ENCODE data around the gene APRT.
"Not testable (repeated sequence)": the region's sequence is repeated elsewhere in the genome, so short reads cannot be mapped to it uniquely, and the experiment has no call there.

Gene APRT

GRCh38 chr16:88842308-88842756 is 30.6 kb upstream of the APRT start:
- DNase-seq (ENCODE audit: low read depth in 2 of 2), result no peak

GRCh38 chr16:88841521-88842307 is 30.0 kb upstream of the APRT start:
- no peak for DNase-seq (ENCODE audit: low read depth in 2 of 2)

GRCh38 chr16:88840600-88841215 is 29.0 kb upstream of the APRT start:
- no peak for DNase-seq (ENCODE audit: low read depth in 2 of 2)

DNA sequence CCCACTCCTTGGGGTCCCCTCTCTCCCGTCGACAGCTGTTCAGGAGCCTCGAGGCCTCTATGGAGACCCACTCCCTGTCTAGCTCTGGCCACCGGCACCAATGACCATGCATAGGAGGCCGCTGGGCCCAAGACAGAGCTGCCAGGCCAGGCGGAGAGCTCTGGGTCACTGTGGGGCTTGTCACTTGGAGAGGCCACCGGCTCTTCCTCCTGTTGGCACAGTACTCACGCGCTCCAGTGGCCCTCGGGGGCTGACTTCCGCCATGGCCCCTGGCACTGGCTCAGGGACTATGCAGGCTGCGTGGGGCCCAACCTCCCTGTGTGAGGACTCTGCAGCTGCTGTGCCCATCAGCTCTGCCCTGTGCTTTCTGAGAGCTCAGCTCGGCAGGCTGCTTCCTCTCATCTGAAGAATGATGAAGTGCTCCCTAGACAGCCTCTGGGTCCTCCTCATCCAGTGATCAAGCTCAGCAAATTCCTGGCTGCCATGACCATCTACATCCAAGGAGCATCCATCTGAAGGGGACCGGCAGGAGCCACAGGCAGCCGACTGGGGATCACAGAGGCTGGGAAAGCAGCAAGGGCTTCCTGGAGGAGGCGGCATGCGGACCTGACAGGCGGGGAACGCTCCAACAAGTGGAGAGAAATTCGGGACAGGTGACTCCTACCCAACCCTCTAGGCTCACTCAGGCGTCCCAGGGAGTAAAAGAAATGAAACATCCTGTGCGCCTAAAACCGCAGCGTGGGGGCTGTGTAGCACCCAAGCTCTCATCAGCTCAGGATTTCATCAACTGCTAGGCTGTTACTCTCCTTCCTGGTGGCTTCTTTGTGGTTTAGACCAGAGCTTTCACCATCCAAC is 28.2 kb upstream of the APRT start:
- no peak for DNase-seq (ENCODE audit: low read depth in 2 of 2)

- DNase-seq (ENCODE audit: low read depth in 2 of 2), result no peak
Observed at GRCh38 chr16:88839026-88839529, 27.4 kb upstream of the APRT start.

GRCh38 chr16:88838566-88838965 is 26.8 kb upstream of the APRT start:
- DNase-seq (ENCODE audit: low read depth in 2 of 2), result no peak

DNA sequence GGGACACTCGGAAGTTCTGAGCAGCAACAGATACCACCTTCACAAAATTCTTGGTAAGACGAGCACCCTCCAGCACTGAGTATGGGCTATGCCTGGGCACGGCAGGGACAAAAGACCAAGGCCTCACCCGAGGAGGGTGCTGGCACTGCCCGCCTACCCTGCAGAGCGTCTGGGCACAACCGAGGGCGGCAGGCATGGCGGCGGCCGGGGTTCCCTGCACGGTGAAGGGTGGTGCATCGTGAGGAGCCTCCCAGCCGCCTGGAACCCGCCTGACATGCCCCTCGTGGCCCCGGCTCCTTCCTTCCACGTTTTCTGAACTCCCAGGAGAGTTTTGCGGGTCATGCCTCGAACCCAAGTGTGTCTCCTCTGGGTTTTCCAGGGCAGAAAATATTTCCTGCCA is 26.1 kb upstream of the APRT start:
- no peak for DNase-seq (ENCODE audit: low read depth in 2 of 2)

- DNase-seq (ENCODE audit: low read depth in 2 of 2), result no peak
Observed at GRCh38 chr16:88836791-88837190, 25.1 kb upstream of the APRT start.

DNA sequence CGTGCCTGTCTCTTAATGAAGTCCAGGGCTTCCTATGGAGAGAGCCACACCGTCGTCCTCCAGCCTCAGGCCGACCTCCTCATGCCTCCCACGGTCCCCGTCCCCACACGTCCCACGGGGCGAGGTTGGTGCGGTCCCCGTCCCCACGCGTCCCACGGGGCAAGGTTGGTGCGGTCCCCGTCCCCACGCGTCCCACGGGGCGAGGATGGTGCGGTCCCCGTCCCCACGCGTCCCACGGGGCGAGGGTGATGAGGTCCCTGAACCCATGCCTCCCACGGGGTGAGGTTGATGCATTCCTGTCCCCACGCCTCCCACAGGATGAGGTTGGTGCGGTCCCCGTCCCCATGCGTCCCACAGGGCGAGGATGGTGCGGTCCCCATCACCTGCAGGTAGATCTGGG is 24.1 kb upstream of the APRT start:
- DNase-seq (ENCODE audit: low read depth in 2 of 2), result no peak

- DNase-seq (ENCODE audit: low read depth in 2 of 2), result no peak
Observed at GRCh38 chr16:88835383-88835782, 23.7 kb upstream of the APRT start.

DNA sequence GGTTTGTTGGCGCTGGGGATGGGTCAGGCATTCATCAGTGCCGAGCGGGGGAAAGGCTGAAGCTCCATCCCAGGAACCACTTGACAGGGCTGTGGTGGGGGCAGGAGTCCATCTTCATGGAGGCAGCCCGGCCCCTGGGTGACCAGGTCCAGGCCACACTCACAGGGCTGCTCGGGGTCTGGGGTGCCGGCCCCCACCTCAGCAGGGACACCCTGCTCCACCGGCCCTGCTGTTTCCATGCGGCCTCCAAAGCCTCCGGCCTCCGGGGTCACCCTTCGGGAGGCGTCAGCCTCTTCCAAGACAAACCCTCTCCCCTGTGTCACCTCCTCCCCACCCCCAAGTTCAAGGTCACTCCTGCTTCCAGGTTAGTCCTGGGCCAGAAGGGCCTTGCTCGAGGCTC is 22.9 kb upstream of the APRT start:
- no peak for DNase-seq (ENCODE audit: low read depth in 2 of 2)

DNA sequence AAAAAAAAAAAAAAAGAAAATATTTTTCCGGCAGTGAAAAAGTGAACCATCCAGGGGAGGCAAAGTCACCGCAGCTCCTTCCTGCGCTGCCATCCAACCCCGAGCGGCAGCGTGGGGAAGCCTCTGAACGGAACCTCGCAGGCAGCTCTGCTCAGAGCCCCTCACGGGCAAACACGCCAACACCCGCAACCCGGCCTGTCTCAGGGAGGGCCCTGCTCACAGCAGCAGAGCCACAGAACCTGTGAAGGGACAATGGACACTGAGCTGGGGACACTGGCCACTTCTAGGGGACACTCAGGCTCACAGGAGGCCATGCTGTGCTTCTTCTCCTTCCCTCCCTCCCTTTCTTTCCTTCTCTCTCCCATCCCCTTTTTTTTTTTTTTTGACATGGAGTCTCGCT is 21.4 kb upstream of the APRT start:
- no peak for DNase-seq (ENCODE audit: low read depth in 2 of 2)

- DNase-seq (ENCODE audit: low read depth in 2 of 2), result no peak
Observed at GRCh38 chr16:88831838-88832237, 20.1 kb upstream of the APRT start.

- no peak for DNase-seq (ENCODE audit: low read depth in 2 of 2)
Observed at GRCh38 chr16:88830783-88831182, 19.1 kb upstream of the APRT start.

DNA sequence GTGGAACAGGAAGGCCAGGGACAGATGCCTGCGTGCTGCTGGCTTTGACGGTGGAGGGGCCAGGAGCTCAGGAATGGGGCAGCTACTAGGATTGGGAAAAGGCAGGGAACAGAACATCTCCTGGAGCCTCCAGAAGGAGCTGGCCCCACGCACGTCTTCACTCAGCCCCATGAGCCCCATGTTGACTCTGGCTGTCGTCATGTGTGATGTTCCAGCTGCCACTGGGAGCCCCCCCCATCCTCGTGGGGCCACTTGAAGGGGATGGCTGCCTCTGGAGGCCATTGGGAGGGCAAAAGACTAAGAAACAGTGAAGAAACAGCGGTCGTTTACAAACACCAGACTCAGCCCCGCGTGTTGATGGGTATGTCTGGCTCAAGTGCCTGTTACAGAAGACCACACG is 18.5 kb upstream of the APRT start:
- no peak for DNase-seq (ENCODE audit: low read depth in 2 of 2)

DNA sequence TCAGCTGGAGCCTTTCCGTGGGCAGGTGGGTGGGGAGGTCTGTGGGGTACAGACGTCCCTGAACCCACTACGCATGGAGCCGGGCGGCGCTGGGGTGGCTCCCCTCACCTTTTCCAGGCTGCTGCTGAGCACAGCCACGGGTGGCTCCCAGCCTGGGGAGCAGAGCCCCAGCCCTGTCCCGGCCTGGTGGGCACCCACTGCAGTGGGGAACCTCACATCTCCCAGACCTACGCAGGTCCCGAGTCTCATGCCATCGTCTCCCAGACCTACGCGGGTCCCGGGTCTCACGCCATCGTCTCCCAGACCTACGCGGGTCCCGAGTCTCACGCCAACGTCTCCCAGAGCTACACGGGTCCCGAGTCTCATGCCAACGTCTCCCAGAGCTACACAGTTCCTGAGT is 17.0 kb upstream of the APRT start:
- DNase-seq (ENCODE audit: low read depth in 2 of 2), result no peak

DNA sequence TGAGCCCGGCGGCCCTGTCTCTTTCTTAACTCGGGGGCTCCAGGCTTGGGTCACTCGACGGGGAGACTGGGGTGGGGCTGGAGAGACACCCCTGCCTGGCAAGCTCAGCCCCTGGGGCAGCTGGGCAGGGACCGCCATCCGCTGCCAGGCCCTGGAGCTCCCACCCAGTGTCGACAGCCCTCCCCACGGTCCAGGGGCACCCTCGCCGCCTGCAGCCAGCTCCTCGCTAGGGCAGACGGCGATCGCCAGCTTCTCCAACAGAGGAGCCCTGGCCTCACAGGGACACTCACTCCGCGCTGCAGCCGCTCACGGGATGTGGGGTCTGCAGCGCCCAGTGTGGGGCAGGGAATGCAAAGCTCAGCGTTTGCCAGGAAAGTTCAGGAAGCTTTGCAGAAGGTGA is 16.0 kb upstream of the APRT start:
- DNase-seq (ENCODE audit: low read depth in 2 of 2), result no peak

DNA sequence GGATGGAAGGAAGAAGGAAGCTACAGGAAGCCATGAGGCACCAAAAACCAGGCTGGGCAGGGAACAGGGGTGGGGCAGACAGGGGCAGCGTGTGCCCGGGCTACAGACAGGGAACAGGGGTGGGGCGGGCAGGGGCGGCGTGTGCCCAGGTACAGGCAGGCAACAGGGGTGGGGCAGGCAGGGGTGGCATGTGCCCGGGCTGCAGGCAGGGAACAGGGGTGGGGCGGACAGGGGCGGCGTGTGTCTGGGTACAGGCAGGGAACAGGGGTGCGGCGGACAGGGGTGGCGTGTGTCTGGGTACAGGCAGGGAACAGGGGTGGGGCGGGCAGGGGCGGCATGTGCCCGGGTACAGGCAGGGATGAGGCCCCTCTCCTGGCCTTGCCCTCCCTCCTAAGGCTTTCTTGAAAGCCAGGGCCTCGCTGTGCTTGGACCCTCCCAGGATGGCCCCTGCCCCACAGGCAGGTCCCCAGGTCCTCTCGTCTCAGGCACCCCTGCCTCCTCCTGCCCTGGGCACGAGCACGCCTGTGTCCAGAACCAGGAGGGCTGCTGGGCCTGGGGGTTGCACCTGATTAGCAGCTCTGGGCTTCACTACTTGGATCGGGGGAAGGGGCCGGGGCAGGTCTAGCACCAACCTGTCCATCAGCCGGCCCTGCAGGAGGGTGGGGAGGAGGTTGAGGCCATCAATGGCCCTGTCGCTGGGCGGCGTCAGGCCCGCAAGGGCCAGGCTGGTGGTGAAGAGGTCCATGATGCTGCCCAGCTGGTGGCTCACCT is 14.5 kb upstream of the APRT start:
- DNase-seq (ENCODE audit: low read depth in 2 of 2), result no peak

DNA sequence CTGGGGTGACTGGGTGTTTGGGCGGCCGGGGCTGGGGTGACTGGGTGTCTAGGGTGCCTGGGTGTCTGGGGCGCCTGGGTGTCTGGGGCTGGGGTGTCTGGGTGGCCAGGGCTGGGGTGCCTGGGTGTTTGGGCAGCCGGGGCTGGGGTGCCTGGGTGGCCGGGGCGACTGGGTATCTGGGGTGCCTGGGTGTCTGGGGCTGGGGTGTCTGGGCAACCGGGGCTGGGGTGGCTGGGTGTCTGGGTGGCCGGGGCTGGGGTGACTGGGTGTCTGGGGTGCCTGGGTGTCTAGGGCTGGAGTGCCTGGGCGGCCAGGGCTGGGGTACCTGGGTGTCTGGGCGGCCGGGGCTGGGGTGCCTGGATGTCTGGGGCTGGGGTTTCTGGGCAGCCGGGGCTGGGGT is 13.4 kb upstream of the APRT start:
- DNase-seq (ENCODE audit: low read depth in 2 of 2), result no peak

- DNase-seq (ENCODE audit: low read depth in 2 of 2), result no peak
Observed at GRCh38 chr16:88824256-88825077, 12.7 kb upstream of the APRT start.

GRCh38 chr16:88823646-88824045 is 11.9 kb upstream of the APRT start:
- DNase-seq (ENCODE audit: low read depth in 2 of 2), result not testable (repeated sequence)
